A549 (cell line): ENCODE measurements around the gene PRSS27. TPM values are rescaled to one million over a fixed set of nuclear protein-coding genes. Genes with fewer than 3 reads are reported as not detected.
A peak's percentile ranks its signal among the peaks of the same experiment; 100 is the strongest.

Source experiments
- ATAC-seq, 2 experiments: fragments of 200-7000 bp in 1 of 2; fragments of >200 bp in 1 of 2; cut with Nextera tagmentation in 1 of 2; cut with Tn5 transposase in 1 of 2; 3 replicates each; pipeline versions ENCODE4 v1.8.0 to v1.9.1; 2018 to 2020; ENCODE audit warnings: mild to moderate bottlenecking in 1 of 2, moderate library complexity in 1 of 2
- CTCF ChIA-PET: fragments of 300-600 bp; sonication (Branson Sonifier 250); formaldehyde crosslinking; extraction: SDS; loops from one replicate; lab custom pipeline; 2021; ENCODE audit warnings: antibody characterized with exemption, inconsistent platforms; lab: Yijun Ruan, JAX
- POLR2A ChIA-PET: fragments of 350-600 bp; formaldehyde crosslinking; extraction: SDS; loops from one replicate; lab custom pipeline; 2021; ENCODE audit warnings: antibody characterized with exemption, inconsistent platforms; lab: Yijun Ruan, JAX
- DNase-seq, 2 experiments: peaks; one replicate each; pipeline versions ENCODE4 v3.0.0 to v3.0.0-alpha.2; 2011 to 2016; ENCODE audit warnings: low read depth in 1 of 2, low spot score in 1 of 2
- FAIRE-seq: peaks from 2 replicates; lab custom pipeline; 2011; peaks lifted over from hg19 to GRCh38; lab: Jason Lieb, UNC
- H3K27ac ChIP-seq, 2 experiments: fragments of >200 bp; sonication (Bioruptor Twin); formaldehyde crosslinking; 3 replicates each; pipeline ENCODE4 v1.5.1; 2016 to 2017
- H3K4me1 ChIP-seq: fragments of >200 bp; sonication (Bioruptor Twin); formaldehyde crosslinking; 3 replicates; pipeline ENCODE4 v1.6.1; 2016
- H3K4me2 ChIP-seq: fragments of >200 bp; sonication (Bioruptor Twin); formaldehyde crosslinking; 3 replicates; pipeline ENCODE4 v1.6.1; 2016
- H3K4me3 ChIP-seq: fragments of >200 bp; sonication (Bioruptor Twin); formaldehyde crosslinking; 3 replicates; pipeline ENCODE4 v1.5.1; 2016
- H3K9me3 ChIP-seq: fragments of >200 bp; sonication (Bioruptor Twin); formaldehyde crosslinking; 3 replicates; pipeline ENCODE4 v1.6.1; 2016
- CEBPB ChIP-seq, 2 experiments: fragments of >200 bp in 1 of 2; sonication (Bioruptor Twin) in 1 of 2; formaldehyde crosslinking in 1 of 2; IDR thresholded peaks; 2 replicates each; pipeline ENCODE4 v1.6.1; 2012 to 2016
- EP300 ChIP-seq, 2 experiments: fragments of >200 bp; sonication (Bioruptor Twin); formaldehyde crosslinking; IDR thresholded peaks; 2 replicates in 1 of 2; 3 replicates in 1 of 2; pipeline ENCODE4 v1.6.1; 2016 to 2017
- ESRRA ChIP-seq: fragments of 150-350 bp; IDR thresholded peaks from 2 replicates; pipeline ENCODE4 v1.6.1; 2014; ENCODE audit warnings: mild to moderate bottlenecking, low read length, borderline replicate concordance
- HOXB5 ChIP-seq: fragments of 250-450 bp; sonication (Bioruptor Pico); IDR thresholded peaks from 2 replicates; pipeline ENCODE4 v1.5.0; 2020; ENCODE audit warnings: mild to moderate bottlenecking, moderate library complexity
- MAZ ChIP-seq: fragments of 150-350 bp; IDR thresholded peaks from 2 replicates; pipeline ENCODE4 v1.6.1; 2014; ENCODE audit warnings: antibody characterized with exemption, low read depth, low read length, borderline replicate concordance
- MYC ChIP-seq: IDR thresholded peaks from 2 replicates; pipeline ENCODE4 v1.6.1; 2012; ENCODE audit warnings: mild to moderate bottlenecking, inconsistent platforms, low read length, improper control_type of control experiment, borderline replicate concordance
- PHF8 ChIP-seq: fragments of 200-600 bp; sonication (generic); IDR thresholded peaks from 2 replicates; pipeline ENCODE4 v1.6.1; 2016; ENCODE audit warnings: low read depth, mild to moderate bottlenecking, antibody characterized with exemption, moderate library complexity, borderline replicate concordance
- POLR2AphosphoS2 ChIP-seq: conservative IDR thresholded peaks from 2 replicates; pipeline ENCODE4 v1.6.1; 2012; ENCODE audit warnings: low read length, improper control_type of control experiment, inconsistent platforms
- RCOR1 ChIP-seq: fragments of 150-350 bp; IDR thresholded peaks from 2 replicates; pipeline ENCODE4 v1.6.1; 2014; ENCODE audit warnings: antibody characterized with exemption, low read length, low read depth
- RNF2 ChIP-seq: fragments of 200-600 bp; sonication (generic); IDR thresholded peaks from 2 replicates; pipeline ENCODE4 v1.6.1; 2016; ENCODE audit warnings: low read depth, mild to moderate bottlenecking, antibody characterized with exemption, moderate library complexity, borderline replicate concordance
- ZC3H11A ChIP-seq: fragments of 450-650 bp; IDR thresholded peaks from 2 replicates; pipeline ENCODE4 v1.6.1; 2014; ENCODE audit warnings: antibody characterized with exemption, mild to moderate bottlenecking
- ZSCAN20 ChIP-seq: fragments of 250-450 bp; sonication (Bioruptor Pico); IDR thresholded peaks from 2 replicates; pipeline ENCODE4 v1.8.0; 2022; ENCODE audit warnings: mild to moderate bottlenecking, moderate library complexity
- WGBS: methylation state at CpG from one replicate; pipeline ENCODE4 v1.1.6; 2017; ENCODE audit errors: missing lambda C conversion rate; 5-methylcytosine and 5-hydroxymethylcytosine counted together
- polyA plus RNA-seq, 4 experiments: library from polyadenylated mRNA; depleted of rRNA in 3 of 4; stranded (reverse); fragments of >200 nt; fragmentation: RNase III in 1 of 4; extraction: RNeasy Plus Mini Kit Qiagen cat#74134 plus additional on column Dnase treatment in 1 of 4; gene quantifications; 2 replicates in 3 of 4; 3 replicates in 1 of 4; pipeline ENCODE4 v1.2.3, GENCODE V29; 2011 to 2017
- TF ChIP-seq, protein P1 (sequence below): fragments of 200-600 bp; sonication (generic); IDR thresholded peaks from 2 replicates; pipeline ENCODE4 v1.6.1; 2016; ENCODE audit warnings: antibody characterized with exemption, mild to moderate bottlenecking, moderate library complexity
- TF ChIP-seq, protein P2 (sequence below): fragments of 250-450 bp; sonication (Bioruptor Pico); IDR thresholded peaks from 2 replicates; pipeline ENCODE4 v1.5.0; 2021; ENCODE audit warnings: mild to moderate bottlenecking, moderate library complexity, borderline replicate concordance

The PRSS27 gene
- polyA plus RNA-seq, 2 of the 4 experiments (the other 2 are of a cell fraction) = 1.00 to 1.2 TPM

DNA sequence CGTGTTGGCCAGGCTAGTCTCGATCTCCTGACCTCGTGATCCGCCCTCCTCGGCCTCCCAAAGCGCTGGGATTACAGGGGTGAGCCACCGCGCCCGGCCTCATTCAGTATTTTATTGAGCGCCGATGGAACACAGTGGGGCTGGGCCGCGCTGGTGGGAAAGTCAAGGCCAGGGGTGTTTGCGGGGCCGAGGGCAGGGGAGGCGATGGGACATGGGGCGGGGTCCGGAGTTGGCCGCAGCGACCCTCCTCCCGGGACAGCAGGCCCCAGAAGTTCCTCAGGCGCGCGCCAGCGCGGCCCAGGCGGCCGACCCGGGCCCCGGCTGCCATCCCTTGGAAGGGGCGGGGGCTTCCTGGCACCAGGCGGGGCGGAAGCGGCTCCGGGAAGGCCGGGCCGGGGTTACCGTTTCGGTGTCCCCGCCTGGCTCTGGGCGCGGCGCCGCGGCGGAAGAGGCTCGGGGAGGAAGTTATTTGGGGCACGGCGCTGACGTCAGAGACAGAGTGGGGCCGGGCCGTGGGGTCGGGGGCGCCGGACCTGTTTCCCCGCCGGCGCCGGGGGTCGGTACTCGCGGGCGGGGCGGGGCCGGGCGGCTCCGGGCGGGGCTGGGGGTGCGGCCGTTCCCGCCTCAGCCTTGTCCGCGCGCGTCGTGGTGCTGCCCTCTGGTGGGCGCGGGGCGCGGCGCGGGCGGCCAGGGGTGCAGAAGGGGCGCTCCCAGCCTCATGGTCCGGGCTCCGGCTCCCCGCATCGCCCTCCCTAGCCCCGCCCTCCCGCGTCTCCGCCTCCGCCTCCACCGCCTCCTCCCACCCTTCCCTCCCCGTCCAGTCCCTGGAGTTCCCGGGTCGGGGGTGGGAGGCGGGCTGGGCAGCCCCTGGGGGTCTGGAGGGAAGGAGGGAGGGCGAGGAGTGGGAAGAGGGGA is 952 bp upstream of the PRSS27 start (continued):
- TF ChIP-seq ESRRA (0 out of 2 replicates have a peak, but pooled peaks have one; percentile 24), HOXB5 (no peak), PHF8 (peak; percentile 88), MAZ (0 out of 2 replicates have a peak, but pooled peaks have one; percentile 20)

DNA sequence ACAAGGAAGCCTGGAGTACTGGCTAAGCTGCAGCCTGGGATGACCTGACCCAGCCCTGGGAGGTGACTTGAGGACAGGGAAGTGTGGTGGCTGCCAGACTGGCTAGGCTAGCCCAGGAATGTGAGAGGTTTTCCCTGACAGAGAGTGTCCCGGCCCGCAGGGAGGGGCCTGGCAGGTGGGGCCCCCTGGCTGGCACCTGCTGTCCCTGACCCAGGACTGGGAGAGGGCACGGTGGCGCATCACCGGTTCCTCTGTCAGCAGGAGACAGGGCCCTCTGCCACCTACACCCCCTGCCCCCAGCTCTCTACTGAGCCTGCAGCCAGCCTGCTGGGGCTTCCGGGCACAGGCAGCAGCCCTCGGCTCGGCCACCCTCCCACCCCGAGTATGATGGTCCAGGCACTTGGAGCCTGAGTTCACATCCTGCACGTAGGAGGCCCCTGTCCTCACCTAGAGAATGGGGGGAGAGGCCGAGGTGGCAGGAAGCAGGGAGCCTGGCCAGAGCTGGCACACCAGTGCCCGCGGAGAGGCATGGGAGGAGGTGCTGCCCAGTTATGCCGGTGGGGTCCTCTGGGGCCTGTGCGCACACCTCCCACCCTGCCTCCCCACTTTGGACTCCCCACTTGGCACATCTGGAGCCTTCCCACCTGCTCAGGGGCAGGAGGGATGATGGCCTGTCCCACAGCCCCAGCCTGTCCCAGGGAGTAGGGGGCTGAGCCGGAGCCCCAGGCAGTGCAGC is 528 bp downstream of the PRSS27 start:
- H3K4me2 ChIP-seq = peak overlapping the region; percentile 85
- no peak for ATAC-seq
- no peak for DNase-seq

DNA sequence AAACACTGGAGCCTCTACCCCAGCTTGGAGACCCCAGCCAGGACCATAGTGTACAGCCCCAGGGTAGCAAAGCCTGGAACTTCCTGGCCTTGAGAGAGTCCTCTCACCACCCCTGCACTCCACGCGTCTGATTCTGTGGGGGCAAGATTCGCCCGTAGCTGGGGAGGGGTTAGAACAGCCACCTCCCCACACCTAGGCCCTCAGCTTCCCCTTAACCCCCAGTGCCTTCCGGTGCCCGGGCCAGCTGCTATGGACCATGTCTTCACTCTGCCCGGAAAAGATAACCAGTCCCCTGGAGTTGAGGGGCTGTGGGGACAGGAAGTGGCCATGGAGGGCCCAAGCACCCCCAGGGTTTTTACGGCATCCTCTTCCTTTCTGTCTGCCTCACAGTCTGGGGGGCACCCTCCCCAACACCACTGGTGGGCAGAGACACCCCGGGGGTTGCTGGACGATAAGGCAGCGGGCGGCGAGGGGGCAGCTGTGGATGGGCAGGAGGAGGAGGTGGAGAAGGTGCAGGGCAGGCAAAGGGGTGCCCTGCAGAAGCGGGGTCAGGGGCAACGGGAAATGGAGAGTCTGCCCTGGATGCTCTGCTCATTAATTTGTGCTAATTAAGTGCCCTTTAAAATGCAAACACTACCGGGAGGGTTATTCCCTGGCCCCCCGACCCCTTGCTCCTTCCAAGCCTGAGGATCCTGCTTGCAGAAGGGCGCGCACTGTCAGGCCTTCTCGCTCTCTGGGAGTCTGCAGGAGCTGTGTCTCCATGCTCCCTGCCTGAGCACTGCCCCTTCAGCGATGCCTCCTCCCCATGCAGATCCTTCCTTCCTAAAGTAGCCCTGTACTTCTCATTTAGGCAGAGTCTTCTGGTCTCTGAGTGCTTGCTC is 2.4 kb downstream of the PRSS27 start:
- Histone ChIP-seq H3K9me3 (no peaks in the 10 kb centered on the region), H3K4me2 (no peak overlapping the region), H3K4me3 (no peak overlapping the region), H3K4me1 (peaks cover 20% of the 10 kb centered on the region; the same call in 2 of the 3 replicates), H3K27ac (no peak overlapping the region)
- FAIRE-seq (no peak), DNase-seq (no peak), ATAC-seq (no peak)
- TF ChIP-seq POLR2AphosphoS2 = no peak
- no peak for TF ChIP-seq PHF8
- TF ChIP-seq, protein P1, sequence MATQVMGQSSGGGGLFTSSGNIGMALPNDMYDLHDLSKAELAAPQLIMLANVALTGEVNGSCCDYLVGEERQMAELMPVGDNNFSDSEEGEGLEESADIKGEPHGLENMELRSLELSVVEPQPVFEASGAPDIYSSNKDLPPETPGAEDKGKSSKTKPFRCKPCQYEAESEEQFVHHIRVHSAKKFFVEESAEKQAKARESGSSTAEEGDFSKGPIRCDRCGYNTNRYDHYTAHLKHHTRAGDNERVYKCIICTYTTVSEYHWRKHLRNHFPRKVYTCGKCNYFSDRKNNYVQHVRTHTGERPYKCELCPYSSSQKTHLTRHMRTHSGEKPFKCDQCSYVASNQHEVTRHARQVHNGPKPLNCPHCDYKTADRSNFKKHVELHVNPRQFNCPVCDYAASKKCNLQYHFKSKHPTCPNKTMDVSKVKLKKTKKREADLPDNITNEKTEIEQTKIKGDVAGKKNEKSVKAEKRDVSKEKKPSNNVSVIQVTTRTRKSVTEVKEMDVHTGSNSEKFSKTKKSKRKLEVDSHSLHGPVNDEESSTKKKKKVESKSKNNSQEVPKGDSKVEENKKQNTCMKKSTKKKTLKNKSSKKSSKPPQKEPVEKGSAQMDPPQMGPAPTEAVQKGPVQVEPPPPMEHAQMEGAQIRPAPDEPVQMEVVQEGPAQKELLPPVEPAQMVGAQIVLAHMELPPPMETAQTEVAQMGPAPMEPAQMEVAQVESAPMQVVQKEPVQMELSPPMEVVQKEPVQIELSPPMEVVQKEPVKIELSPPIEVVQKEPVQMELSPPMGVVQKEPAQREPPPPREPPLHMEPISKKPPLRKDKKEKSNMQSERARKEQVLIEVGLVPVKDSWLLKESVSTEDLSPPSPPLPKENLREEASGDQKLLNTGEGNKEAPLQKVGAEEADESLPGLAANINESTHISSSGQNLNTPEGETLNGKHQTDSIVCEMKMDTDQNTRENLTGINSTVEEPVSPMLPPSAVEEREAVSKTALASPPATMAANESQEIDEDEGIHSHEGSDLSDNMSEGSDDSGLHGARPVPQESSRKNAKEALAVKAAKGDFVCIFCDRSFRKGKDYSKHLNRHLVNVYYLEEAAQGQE = no peak
- TF ChIP-seq, protein P2, sequence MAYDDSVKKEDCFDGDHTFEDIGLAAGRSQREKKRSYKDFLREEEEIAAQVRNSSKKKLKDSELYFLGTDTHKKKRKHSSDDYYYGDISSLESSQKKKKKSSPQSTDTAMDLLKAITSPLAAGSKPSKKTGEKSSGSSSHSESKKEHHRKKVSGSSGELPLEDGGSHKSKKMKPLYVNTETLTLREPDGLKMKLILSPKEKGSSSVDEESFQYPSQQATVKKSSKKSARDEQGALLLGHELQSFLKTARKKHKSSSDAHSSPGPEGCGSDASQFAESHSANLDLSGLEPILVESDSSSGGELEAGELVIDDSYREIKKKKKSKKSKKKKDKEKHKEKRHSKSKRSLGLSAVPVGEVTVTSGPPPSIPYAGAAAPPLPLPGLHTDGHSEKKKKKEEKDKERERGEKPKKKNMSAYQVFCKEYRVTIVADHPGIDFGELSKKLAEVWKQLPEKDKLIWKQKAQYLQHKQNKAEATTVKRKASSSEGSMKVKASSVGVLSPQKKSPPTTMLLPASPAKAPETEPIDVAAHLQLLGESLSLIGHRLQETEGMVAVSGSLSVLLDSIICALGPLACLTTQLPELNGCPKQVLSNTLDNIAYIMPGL (CRISPR knock-in tag) = no peak
- no peak for TF ChIP-seq RCOR1
- TF ChIP-seq ZC3H11A = no peak
- TF ChIP-seq CEBPB (IDR thresholded peaks at IDR 0.05) = no peak
- TF ChIP-seq RNF2 = no peak
- TF ChIP-seq ZSCAN20 = no peak
- TF ChIP-seq MYC = no peak
- ChIA-PET POLR2A (interaction anchor here (1.0 kb wide), 1 partner anchor 35 kb away, joined by 4 read pairs; the partner anchor contains the start of gene KCTD5), CTCF (interaction anchor here (0.7 to 1.7 kb wide), 5 partner anchors 9 to 151 kb away, joined by 3 to 5 read pairs (median 3); no protein-coding TSS in a partner anchor)
- WGBS = 84% methylated on average over 21 of the region's 21 CpGs

More for the DNA sequence above, 528 bp downstream of the PRSS27 start:
- H3K27ac ChIP-seq = peak overlapping the region; percentile 94 to 99; a peak in 4 of 6 replicates
- TF ChIP-seq RCOR1 (no peak), EP300 (IDR thresholded peaks at IDR 0.05) (no peak)
- TF ChIP-seq, all 56 proteins: peak for 0
- ChIA-PET POLR2A (interaction anchor here (1.0 to 1.1 kb wide), 2 partner anchors 33 to 37 kb away, joined by 3 to 6 read pairs; partner anchors contain the start of genes KCTD5 and SRRM2), CTCF (interaction anchor here (0.6 to 1.0 kb wide), 3 partner anchors 20 to 1066 kb away, joined by 3 to 4 read pairs (median 4); no protein-coding TSS in a partner anchor)
- peaks cover 28% of the 10 kb centered on the region; the same call in 2 of the 3 replicates for H3K4me1 ChIP-seq
- H3K9me3 ChIP-seq = no peaks in the 10 kb centered on the region
- no peak overlapping the region; the same call in 2 of the 3 replicates for H3K4me3 ChIP-seq
- FAIRE-seq = no peak
- 75% methylated on average over 15 of the region's 16 CpGs for WGBS
